Head of caudate nucleus (tissue), 42 donors: ENCODE data around the gene UNKL.
"Not testable (repeated sequence)": the region's sequence is repeated elsewhere in the genome, so short reads cannot be mapped to it uniquely, and the experiment has no call there.

ENCODE experiments used
- DNase-seq, 42 donors: peaks; one replicate each; pipeline versions ENCODE4 v3.0.0 to v3.0.0-alpha.2; 2020 to 2021; ENCODE audit warnings: mixed read lengths in 7 of 42
- intact Hi-C: fragments of 100-400 bp; cut with DNase I; formaldehyde crosslinking; loops from one replicate; pipeline ENCODE4 v1.15.0; 2022

Gene UNKL

GRCh38 chr16:1336619-1337018, 77.9 kb downstream of the UNKL start:
- intact Hi-C loops = no loop called here
- DNase-seq = no peak

- intact Hi-C loops = loop anchor here (2.0 kb wide), 1 partner anchor 25 kb away; no protein-coding TSS in a partner anchor
- DNase-seq = peak in 38 of 42 donors; percentile 24 to 72 (median 50)
These were observed 78.5 kb downstream of the UNKL start for GRCh38 chr16:1335996-1336395.

DNA sequence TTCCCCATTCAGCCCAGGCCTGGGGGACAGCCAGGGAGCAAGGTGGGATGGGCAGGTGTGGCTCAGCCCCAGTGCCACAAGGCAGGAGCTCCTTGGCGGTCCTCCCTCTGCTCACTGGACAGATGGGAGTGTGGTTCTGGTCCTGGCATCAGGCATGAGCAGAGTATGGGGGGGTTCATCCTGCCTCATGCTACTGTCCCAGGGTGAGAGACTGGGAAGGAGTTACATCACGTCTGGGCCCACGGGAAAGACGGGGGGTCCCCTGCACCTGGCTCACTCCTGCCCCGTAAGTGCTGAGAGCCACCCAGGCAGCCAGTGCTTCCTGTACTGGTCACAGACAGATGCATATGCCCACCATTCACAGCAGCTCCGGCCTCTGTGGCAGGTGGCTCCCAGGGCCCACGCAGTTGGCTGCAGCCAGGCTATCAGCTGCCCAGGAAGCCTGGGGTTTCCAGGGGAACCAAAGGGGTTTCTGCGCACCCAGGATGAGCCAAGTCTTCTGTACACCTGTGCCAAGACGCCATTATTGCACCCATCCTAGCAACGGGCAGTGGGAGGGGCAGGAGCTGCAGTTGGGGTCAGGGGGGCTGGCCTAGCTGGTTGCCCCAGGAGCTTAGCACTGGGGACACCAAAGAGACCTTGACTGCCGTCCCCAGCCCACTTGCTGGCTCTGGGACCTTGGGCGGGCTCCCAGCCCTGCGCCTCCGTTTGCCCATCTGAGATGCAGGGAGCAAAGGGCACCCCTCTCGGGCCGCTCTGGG, 79.1 kb downstream of the UNKL start:
- intact Hi-C loops = loop anchor here (2.0 kb wide), 1 partner anchor 25 kb away; no protein-coding TSS in a partner anchor

DNA sequence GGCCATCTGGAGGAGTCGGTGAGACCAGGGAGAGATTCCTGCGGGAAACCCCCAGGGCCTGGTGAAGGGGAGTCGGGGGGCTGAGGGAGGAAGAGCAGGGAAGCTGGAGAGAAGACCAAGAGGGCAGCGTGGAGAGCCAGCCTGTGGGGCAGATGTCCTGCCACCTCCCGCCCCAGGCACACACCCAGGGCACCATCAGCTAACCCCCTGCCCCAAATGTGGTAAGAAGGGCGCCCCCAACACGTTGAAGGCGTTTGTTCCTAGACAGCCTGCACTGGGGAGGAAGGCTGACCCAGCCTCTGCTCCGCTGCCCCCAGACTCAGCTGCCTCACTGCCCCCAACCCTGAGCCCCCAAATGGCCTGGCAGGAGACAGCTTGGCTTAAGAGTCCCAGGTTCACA, 79.8 kb downstream of the UNKL start:
- DNase-seq = no peak
- intact Hi-C loops = loop anchor here (2.0 kb wide), 1 partner anchor 24 kb away; no protein-coding TSS in a partner anchor

More for the DNA sequence above, 79.1 kb downstream of the UNKL start:
- DNase-seq = peak in 16 of 42 donors; percentile 12 to 71 (median 34)

DNA sequence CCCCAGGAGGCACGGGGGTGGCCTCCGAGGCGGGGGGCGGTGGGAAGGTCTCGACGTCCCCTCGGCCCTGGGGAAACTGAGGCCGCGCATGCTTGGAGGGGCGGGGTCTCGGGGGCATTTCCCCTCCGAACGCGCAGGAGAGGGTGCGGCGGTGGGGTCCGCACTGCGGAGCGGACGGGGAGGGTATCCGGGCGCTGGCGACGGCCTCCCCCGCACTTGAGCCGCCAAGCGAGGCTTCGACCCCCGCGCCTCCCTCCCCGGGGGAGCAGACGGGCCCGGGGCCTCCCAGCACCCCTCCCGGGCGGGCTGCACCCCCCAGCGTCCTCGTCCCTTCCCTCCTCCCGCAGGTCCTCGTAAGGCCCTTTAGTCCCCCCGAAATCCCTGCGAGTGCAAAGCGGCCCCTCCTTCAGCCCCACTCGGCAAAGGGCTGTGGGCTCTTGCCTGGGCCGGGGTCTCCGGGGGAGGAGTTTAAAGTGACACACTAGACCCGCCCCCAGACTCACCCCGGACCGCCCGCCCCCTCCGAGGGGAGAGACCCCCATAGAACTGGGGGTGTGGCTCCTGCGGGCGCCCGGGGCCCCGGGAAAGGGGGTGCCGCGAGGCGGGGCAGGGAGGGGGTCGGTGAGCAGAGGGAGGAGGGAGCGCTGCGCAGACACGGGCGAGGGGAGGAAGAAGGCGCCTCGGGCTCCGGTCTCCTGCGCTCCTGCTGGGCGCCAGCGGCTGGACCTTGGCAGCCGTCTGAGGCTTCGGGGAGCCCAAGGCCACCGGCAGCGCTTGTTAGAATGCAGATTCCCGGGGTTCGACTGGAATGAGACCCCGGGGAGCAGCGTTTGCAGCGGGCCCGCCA, 80.4 kb downstream of the UNKL start:
- intact Hi-C loops = loop anchor here (2.0 kb wide), 1 partner anchor 23 kb away; no protein-coding TSS in a partner anchor
- DNase-seq = no peak

- peak in 11 of 42 donors; percentile 21 to 61 (median 48) for DNase-seq
- intact Hi-C loops = no loop called here
These were observed 81.2 kb downstream of the UNKL start, which contains the start of gene BAIAP3 for GRCh38 chr16:1333149-1333812. Gene BAIAP3 (plus strand): TSS chr16:1333645. CDS start chr16:1338550, 4,905 bp downstream.

DNA sequence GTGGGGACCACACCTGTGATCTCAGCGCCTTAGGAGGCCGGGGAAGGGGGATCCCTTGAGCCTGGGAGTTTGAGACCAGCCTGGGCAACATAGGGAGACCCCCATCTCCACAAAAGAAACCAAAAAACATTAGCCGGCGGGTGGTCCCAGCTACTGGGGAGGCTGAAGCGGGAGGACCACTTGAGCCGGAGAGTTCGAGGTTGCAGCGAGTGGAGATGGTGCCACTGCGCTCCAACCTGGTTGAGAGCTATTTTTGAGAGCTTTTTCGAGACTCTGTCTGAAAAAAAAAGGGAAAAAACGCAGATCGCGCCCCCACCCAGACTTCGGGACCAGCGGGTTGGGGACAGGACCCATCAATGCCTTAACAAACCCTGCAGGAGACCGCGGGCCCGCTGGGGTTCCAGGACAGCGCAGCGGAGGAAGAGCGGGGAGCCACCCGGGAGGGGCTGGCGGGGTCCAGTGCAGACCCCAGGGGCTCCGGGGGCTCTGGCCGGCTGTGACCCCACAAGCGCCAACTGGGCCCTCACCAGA, 81.8 kb downstream of the UNKL start:
- intact Hi-C loops = no loop called here
- no peak for DNase-seq

DNA sequence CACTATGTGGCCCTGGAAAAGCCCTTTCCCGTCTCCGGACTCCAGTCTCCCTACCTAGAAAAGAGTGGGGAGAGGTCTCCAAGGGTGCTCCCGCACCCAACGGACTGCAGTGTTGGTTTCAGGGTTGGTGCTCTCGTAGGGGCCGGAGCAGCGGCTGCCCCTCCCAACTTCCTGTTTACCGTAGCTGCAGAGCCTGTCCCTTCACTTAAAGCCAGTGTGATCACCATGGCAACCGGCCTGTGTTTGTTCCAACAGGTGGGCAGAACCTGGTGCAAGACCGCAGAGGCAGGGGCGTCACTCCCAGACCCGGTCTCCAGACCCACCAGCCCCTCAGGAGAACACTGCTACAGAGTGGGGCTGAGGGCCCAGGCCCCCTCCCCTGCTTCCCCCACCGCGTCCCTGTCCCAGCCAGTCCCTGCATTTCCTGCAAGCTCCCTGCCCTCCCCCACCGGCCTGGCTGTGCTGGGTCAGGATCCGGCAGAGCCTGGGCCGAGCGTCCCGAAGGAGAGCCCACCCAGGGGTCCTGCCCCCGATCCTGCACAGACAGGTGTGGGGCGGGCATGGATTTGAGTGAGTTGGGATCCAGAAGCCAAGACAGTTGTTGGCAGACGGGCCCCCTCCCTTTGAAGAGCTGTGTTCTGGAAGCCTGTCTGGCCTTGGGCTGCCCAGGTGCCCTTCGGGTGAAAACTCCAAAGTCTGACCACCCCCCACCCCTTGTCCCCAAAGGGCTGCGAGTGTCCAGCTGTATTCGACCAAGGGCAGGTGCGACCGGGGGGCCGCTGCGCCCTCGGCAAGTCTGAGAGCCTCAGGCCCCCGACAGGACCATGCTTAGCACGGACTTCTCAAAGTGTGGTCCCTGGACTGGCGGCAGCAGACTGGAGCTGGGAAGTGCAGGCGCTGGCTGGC, 82.5 kb downstream of the UNKL start:
- peak in 2 of 42 donors; percentile 32 to 34 for DNase-seq
- intact Hi-C loops = no loop called here

DNA sequence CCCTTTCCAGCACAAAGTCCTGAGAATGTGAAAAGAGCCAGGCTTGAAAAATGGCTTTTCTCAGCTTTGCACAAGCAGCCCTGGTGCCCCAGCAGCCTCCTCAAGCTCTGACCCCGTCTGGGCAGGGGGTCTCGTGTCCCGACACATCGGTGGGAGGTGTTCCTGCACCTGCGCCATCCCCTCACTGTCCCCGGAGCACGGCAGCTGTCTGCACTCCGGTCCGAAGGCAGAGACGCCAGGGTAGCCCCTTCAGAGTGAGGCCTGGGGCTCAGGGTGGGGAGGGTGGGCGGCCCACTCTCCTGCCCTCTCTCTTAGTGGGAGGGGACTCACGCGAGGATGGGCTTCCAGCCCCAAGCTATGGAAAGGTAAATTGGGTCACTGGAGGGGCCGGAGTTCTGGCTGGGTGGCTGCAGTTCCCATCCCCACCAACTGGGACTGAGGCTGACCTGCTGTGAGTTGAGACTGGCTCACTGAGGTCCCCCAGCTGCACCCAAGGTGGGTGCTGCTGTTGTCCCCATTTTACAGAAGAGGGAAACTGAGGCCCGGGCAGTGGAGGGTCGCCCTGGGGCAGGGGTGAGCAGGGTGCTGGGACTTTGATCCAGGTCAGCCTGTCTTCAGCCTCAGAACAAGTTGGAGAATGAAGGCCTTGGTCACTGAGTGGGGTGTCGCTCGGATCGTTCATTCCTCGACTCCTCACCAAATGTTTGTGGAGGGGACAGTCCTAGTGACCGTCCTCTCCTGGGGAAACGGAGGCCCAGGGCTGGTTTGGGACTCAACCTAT, 83.4 kb downstream of the UNKL start:
- intact Hi-C loops = no loop called here
- DNase-seq = no peak

GRCh38 chr16:1330260-1330914, 84.1 kb downstream of the UNKL start:
- DNase-seq = no peak
- intact Hi-C loops = no loop called here

GRCh38 chr16:1328961-1329360, 85.5 kb downstream of the UNKL start:
- intact Hi-C loops = not testable (repeated sequence)

DNA sequence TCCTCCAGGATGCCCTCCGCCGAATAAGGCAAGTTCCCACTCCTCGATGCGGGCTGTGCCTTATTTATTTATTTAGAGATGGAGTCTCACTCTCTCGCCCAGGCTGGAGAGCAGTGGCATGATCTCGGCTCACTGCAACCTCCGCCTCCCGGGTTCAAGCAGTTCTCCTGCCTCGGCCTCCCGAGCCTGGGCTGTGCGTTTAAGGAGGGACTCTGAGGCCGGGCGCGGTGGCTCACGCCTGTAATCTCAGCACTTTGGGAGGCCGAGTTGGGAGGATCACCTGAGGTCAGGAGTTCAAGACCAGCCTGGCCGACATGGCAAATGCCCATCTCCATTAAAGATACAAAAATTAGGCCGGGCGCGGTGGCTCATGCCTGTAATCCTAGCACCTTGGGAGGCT, 86.4 kb downstream of the UNKL start:
- intact Hi-C loops, DNase-seq: not testable (repeated sequence)

More at GRCh38 chr16:1328961-1329360, 85.5 kb downstream of the UNKL start:
- not testable (repeated sequence) for DNase-seq

DNA sequence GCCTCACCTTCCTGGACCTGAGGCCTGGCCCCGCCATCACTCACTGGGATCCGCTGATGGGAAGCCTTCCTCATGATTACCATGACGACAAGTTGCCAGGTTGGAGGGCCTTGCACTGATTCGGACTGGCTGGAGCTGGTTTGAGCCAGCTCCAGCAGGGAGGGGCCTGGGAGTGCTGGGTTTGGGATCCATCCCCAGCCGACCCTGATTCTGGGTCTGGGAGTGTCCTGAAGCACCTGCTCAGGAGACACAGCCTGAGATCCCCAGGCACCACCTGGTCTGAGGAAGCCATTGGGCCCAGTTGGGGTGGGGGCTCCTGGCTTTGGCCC, 86.9 kb downstream of the UNKL start:
- intact Hi-C loops = no loop called here
- no peak for DNase-seq

- DNase-seq = no peak
These were observed 87.4 kb downstream of the UNKL start for GRCh38 chr16:1326946-1327618.

GRCh38 chr16:1326391-1326790, 88.1 kb downstream of the UNKL start:
- DNase-seq = no peak
- intact Hi-C loops = no loop called here

More at GRCh38 chr16:1326946-1327618, 87.4 kb downstream of the UNKL start:
- intact Hi-C loops = no loop called here

DNA sequence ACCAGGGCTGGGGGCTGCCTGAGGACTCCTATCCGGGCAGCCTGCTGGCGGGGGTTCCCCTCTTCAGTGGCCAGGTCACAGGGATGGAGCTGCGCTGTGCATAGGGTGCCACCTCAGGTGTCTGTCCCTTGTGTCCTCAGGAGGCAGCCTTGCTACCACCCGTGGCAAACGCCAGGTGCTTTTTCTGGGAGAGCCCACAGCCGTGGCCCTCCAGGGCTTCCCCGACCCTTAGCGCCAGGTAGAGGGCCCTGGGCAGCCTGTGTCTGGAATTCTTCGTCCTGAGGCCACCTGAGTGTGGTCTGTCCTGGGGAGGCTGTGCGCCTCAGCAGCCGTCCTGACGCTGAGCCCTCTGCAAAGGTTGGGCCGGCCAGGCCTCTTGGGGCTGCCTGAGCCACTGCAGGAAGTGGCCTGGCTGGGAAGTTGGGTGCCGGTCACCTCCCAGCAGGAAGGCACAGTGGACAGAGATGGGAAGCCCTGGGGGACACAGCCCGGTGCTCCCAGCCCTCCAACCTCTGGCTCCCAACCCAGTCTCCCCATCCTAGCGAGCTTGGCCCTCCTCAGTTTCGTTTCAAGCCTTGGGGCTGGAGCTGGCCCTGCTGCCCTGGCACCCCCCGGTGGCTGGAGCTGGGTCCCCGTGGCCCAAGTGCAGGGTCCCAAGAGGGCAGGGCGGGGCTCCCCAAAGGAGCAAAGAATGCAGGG, 88.7 kb downstream of the UNKL start:
- no peak for DNase-seq
- intact Hi-C loops = no loop called here
